T1000 (cell line): ENCODE measurements around the gene XYLT1.

Source experiments
- DNase-seq: peaks from one replicate; lab custom pipeline; 2025; ENCODE audit warnings: mixed read lengths; lab: John Stamatoyannopoulos, UW

The XYLT1 gene

DNA sequence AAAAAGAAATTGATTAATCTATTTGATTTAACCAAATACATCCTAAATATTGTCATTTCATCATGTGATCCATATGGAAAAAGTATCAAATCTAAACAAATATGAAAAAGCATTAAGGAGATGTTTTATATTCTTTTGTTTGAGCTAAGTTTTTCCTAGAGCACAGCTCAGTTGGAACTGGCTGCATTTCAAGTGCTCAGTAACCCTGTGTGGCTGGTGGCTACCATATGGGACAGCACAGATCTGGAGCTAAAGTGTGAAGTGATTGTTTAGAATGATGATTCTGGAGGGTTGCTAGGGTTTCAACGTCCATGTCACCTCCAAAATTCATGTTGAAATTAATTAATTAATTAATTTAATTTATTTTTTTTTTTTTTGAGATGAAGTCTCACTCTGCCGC lies 137.5 kb downstream of the XYLT1 start:
- DNase-seq = no peak

DNA sequence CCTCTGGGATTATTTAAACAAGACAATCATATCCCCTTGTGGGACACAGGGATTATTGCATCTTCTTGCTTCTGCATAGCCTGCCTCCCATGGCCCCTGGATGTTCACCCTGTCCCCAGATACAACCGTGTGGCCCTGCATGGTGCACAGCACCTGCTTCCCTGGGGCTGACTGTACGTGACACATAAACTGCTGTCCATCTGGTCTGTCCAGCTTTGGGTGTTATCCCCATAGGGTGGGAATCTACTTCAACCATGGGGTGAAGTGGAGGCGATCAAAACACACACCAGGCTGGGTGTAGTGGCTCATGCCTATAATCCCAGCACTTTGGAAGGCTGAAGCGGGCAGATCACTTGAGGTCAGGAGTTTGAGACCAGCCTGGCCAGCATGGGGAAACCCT lies 138.8 kb downstream of the XYLT1 start:
- no peak for DNase-seq

DNA sequence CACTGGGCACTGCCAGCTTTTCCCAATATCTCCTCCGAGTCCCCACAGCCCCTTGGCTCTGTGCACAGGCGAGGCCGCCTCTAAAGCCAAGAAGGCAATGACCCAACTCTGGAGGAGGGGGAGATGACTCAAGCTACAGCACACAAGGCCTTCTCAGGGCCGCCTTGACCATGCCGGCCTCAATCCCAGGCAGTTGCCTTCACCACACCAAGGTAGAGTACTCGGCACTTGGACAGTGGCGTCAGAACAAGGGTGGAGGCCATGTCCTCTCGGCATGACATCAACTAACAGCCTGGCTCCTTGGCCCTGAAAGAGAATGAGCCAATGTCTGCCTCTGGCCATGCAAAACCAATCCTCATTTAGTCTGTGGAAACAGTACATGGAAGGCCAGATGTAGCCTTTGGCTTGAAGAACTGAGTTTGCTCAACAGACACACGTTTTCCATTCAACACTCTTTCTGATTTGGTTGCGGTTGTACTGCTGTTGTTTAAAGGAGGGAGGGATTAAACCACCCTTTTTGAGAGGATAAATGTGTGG lies 139.6 kb downstream of the XYLT1 start:
- DNase-seq = no peak

DNA sequence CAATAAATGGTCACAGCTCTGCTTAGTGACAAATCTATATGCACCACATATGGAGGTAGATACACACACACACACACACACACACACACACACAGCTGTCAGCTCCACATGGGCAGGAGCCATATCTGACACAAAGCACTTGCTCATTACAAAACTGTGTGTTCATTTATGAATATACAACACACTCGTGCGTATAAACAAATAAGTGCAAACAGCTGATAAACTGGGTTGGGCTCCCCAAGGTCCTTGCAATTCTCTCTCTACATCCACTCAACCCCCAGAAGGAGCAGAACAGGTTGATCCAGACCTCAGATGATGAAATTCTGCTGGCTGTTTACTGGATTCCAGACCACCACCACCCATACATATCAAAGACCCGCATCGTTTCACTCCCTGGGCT lies 140.7 kb downstream of the XYLT1 start:
- DNase-seq = no peak

DNA sequence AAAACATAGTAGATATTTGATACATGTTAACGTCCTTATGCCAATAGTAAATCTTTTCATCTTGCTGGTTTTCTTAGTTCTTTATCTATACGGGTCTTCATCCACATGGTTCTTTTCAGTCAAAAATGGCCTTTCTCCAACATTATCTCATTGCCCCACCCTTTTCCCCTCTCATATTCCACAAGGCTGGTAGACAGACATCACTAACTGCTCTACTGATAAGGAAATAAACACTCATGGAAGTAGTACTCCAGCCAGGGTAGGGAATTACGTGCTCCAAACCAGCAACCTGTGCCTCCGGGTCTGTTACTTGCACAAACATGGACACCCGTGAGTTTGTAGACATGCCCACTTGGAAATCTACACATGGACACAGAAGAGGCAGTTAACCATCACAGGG lies 141.4 kb downstream of the XYLT1 start:
- DNase-seq = no peak

DNA sequence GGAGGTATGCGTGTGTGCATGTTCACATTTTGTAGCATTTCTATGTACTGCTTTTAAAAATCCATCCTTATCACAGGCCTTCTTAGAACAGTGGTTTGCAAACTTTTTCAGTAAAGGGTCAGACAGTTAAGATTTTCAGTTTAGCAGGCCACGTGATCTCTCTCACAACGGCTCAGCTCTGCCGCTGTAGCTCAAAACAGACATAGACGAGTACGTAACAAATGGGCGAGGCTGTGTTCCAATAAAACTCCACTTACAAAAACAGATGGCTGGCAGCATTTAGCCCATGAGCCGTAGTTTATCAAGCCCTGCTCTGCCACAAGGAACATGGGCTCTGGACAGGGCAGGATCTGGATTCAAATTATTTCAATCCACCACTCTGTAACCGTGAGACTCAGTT lies 141.8 kb downstream of the XYLT1 start:
- DNase-seq = no peak

DNA sequence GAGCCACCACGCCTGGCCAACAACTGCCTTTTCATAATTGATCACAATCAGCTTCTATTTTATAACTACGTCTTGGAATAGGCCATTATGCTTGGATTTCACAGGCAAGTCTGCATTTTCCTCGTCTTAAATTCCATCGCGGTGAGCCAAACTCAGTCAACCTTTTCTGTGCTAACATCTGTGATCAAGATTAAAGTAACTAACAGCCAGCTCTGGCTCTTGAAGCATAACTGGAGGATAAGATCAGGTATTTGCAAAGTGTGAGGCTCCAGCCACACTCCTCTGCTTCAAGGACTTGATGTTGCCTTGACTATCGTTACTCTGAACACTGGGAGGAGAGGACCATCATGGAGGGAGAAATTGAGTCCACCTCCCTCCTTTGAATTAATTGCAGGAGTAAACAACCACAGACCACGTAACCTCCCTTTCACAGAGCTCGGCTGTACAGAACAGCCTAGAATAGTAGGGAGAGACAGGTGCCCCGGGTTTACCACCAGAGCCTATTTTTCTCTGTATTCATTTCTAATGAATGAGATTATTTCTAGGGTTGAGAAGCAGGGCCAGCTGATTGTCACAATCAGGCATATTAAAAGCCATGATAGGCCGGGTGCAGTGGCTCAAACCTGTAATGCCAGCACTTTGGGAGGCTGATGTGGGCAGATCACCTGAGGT lies 143.0 kb downstream of the XYLT1 start:
- DNase-seq = no peak

DNA sequence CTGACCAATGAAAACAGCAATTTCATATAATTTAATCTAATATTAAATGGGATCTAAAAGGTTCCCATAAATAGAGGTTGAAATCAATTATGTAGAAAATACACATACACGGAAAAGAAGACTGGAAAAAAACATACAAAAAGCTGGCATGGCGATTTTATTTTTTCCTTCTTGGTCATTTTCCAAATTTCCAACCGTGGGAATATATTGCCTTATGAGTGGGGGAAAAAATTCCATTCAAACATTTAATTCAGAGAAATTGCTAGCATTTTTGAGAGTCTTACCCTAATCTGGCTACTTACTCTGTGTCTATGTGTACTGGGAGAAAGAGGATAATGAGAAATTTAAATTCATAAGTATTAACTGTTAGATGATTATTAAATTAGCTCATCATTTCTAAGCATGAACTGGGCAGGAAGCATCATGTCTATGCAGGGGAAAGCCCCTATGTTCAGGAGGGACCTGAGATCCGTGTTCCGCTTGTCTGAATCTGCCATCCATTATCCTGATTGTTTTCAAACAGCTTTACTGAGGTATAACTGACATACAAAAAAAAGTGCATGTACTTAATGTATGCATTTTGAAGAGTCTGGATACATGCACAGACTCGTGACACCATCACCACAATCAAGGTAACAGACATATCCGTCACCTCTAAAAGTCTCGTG lies 145.2 kb downstream of the XYLT1 start:
- DNase-seq = no peak

DNA sequence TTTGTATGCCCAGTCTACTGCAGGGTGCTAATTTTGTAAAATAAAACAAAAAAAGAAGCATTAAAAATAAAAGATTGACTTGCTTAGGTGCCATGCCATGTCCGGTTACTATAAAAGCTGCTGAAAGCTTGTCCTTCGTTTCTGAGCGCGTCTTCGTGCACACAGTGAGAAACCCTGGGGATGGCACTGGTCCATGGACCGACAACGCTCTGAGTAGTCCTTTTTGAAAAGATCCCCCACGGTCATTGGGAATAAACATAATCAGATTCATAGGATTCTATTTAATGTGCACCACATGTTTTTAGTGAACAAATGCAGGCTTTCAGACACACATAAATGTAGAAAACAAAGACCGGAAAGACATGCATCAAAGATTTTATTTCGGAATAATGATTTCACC lies 146.3 kb downstream of the XYLT1 start:
- no peak for DNase-seq

DNA sequence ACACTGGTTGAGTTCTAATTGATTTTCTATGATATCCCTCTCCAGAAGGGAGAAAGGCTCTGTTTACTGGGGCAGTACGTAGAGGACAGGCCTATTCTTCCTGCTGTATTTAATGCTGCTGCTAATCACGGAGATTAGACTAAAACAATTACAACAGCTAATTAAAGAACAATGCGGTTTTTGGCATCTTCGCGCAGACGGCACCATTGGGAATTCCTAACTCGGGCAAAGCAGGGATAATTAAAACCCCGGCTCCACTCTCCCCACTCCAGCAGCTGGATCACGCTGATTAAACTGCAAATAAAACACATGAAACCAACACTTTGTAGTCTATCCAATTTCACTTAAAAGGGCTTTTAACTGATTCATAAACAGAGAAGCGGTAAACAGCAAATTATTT lies 147.6 kb downstream of the XYLT1 start:
- no peak for DNase-seq

DNA sequence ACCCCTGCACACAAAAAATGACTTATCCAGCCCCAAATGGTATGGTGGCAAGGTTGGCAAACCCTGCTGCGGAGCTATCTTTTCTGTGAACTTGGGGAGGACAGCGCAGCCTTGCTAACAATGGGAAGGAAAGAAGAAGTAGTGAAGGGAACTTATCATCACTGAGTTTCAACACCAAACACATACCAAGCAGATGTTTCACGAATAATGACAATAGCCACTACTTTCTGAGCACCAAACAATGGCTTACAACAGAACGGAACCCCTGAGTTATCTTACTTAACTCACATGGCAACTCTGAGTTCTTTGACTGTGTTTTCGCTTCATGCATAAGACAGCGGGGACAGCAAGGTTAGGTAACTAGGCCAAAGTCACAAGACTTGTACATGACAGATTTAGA lies 148.9 kb downstream of the XYLT1 start:
- DNase-seq = no peak

DNA sequence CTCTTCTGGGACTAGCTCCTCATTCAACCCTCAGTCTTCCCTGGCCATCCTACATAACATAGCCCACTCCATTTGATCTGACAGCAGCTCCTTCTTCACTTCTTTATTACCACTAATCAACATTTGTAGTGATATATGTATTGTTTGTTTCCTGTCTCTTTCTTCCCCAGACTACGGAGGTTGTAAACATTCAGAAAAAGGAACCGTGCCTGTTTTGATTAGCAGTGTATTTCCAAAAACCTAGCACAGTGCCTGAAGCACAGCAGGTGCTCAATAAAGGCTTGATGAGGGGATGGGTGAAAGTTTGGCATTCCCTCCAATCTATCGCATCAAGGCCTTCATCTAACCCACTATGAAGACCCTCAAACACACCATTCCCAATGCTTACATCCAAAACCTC lies 150.8 kb downstream of the XYLT1 start:
- no peak for DNase-seq

DNA sequence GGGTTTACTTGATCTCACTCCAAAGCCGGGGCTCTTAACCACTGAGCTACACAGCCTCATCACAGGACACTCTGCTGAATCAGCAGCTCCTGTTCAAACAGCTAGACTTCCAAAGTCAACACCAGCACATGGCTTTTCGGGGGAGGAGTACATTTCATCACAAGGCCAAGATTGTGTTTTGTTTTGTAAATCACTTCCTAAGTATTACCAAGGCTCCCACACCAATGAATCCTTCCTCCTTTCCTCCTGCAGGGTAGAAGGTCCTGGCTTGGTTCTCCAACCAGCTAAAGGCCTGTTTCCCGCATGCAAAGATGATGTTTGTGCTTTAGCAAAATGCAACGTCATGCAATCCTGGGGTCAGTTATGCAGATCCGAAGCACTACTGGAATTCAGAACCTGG lies 152.5 kb downstream of the XYLT1 start:
- DNase-seq = no peak

DNA sequence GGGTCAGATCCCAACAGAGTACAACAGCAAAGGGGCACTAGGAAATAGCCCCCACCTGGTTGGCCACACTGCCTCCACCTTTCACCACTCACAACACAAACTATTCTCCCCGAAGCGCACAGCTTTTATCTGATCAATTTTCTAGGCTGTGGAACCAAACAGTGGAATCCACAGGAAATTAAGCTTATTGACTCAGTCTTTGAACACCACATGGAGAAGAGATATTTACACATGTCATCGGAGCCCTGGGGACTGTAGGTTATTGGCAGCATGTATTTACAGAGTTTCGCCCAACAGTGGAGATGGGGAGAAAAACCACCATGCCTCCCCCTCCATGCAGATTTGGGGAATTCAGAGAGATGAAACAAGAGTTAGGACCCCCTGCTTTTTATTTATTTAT lies 154.8 kb downstream of the XYLT1 start:
- DNase-seq = no peak

DNA sequence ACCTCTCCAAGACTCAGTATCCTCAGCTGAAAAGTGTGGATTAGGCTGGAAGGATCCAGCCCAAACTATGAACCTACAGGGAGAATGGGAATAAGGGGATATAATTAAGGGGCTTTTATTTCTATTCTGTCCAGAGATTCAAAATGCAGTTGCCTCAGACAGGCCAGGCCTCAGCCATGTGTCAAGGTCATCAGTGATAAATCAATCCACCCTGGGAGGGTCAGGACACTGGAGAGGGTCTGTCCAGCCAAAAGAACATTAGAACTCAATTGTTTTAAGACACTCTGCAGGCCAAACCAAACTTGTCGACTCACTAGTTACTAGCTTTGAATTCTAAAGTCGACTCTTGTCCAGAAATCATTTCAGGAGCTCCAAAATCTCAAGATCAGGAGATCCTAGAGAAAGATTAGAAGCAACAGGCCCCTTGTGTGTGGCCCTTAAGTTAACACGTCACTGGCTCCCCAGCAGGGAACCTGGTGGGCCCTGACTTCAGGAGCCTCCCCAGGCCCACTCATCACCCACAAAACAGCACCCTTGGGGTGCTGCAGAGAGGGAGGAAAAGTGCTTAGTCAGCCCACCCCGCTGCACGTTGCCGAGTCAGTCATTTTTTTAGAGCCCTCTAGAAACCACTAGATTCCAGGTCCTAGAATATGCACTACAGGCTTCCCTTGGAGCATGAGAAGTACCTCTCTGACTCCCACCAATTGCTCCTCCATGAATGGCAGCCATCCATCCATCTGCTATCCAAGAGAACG lies 156.8 kb downstream of the XYLT1 start:
- no peak for DNase-seq

DNA sequence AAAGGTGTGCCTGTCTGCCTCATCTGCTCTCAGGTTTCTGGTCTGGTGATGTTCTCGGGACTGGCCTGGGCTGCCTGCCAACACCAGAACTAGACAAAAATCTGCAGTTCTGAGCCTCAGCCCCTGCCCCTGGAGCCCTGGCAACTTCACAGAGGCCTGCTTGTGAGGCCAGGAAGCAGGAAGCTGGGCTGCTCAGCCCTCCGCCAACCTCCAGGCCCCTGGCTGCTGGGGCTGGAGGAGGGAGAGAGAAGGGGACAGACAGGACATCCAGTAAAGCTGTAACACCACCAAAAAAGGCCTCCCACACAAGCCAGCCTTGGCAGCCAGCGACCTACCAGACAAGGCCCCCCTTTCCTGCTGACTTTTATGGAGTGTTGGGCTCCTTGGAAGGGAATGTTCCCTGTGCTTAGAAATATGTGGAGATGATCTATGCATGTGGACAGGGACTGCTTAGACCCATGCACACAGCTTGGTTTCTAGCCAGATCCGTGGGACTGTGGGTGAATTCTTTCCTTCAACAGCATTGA lies 157.6 kb downstream of the XYLT1 start:
- DNase-seq = no peak

DNA sequence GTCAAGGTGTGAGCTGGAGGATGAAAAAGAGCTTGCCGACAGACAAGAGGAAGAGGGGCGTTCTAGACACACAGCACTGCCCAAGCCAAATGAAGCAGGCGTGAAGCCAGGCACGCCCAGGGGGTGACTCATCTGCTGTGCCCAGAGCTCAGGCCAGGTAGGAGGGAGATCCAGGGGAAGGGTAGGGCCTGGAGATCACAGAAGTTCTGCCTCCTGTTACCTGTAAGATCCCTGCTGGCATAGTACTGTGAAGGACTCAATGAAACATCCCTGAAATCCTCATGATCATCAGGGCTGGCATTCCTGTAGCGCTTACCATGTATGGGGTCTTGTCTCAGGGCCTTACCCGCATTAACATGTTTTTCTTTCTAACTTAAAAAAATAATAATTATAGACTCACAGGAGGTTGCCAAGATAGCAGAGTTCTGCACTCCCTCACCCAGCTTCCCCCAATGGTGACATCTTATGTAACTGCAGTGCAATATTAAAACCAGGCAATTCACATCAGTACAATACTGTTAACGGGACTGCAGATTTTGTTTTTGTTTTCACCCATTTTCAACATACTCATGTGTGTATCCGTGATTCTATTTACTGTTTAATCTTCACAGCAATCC lies 158.6 kb downstream of the XYLT1 start:
- DNase-seq = no peak

DNA sequence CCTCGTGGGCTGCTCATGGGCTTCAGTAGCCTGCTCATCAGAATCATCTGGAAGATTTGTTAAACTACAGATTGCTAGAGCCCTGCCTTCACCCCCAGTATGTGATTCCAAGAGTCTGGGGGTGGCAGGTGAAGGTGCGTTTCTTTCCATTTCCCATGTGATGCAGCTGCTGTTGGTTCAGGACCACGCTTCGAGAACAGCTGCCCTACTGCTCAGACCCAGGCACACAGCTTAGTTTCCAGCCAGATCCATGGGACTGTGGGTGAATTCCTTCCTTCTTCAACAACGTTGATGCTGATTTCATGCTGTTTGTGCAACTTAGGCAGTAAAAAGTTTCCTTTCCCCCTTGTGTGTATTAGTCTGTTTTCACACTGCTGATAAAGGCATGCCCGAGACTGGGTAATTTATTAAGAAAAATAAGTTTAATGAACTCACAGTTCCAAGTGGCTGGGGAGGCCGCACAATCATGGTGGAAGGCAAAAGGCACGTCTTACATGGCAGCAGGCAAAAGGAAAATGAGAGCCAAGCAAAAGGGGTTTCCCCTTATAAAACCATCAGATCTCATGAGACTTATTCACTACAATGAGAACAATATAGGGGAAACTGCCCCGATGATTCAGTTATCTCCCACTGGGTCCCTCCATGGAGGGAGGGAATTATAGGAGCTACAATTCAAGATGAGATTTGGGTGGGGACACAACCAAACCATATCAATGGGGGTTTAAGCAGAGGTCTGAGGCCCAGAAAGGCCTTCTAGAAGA lies 159.2 kb downstream of the XYLT1 start:
- no peak for DNase-seq

DNA sequence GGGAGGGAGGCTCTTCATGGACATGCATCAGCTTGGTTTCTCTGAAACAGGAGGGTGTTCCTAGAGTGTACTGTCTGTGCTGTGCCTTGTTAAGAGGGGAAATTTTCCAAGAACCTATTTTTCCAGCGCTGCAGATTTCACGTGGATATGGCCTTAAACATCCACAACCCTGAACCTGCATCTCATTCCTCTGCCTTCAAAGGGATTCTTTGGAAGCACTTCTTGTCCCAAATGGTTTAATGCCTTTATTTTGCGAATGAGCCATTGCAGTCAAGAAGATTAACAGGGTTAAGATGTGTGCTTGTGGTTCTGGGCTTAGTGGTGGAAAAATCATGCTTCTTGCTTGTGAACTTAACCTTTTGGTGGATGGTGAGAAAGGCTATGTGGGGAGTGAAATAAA lies 161.2 kb downstream of the XYLT1 start:
- no peak for DNase-seq

DNA sequence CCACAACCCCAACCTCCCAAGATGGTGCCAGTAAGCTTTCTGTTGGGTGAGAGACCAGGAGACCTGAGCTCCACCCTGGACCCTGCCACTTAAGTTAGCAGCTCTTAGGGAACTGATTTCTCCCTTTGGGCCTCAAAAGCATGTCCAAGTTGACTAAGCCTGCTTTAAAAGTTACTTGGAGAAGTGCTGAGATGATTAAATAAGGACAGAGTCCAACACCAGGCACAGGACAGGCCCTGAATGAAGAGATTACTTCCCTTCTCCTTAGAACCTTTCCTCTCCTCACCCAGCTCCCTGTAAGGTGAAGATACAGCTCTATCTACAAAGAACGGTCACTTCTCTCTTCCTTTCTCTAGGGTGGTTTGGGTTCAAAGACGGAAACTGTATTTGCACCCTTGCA lies 162.6 kb downstream of the XYLT1 start:
- no peak for DNase-seq

DNA sequence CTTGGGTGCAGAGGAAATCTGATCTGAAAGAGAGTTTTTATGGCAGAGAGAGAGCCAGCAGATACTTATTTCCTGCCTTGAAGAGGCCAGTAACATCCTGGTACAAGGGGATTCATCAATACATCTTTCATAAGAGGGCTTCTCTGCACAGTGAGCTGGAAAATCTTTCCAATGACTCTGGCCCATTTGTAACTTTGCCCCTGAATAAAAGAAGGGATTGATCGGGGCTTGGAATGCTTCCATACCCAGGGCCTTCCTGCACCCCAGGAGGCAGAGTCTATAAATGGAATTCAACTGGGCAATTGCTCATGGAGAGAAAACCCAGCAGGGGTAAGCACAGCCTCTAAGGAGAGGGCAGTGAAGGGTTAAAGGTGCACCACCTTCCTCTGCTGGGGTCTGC lies 163.3 kb downstream of the XYLT1 start:
- DNase-seq = no peak

DNA sequence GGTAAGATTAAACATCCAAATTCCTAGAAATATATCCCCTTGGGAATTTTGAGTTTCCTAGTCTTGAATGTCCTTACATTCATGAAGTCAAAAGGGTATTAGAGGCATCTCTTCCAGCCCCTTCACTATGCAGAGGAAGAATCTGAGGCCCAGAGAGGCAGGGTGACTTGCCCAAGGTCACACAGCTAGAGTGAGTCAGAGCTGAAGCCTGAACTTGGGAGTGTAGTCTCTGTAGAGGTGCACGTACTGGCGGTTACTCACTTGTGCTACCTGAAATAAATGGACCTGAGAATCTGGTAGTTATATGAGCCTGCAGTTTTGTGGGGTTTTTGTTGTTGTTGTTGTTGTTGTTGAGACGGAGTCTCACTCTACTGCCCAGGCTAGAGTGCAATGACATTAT lies 164.0 kb downstream of the XYLT1 start:
- no peak for DNase-seq
